Measurements from ENCODE around the gene GZF1. TPM values are rescaled to one million over a fixed set of nuclear protein-coding genes. Genes with fewer than 3 reads are reported as not detected.

The GZF1 gene
- total RNA-seq, 5 donors from 2014 or later (not counting 1 experiment from before 2014, with no cell fraction given) = 10.2 to 35.1 (median 13.1) TPM

- DNase-seq = no peak
- ATAC-seq (replicated peaks in 1 of 4) = no peak
- H3K4me1 Mint-ChIP-seq = peaks cover 29 to 48% (median 39%) of the 10 kb centered on the region in 3 donors
- no peak overlapping the region for H3K27ac Mint-ChIP-seq
- Histone ChIP-seq H3K4me1 (ENCODE audit: control insufficient read depth in 1 of 2, extremely low read depth in 1 of 2, insufficient read depth in 2 of 2, low read length in 2 of 2) (peaks cover 3 to 8% of the 10 kb centered on the region in 2 experiments), H3K27me3 (replicated peaks in 1 of 2; ENCODE audit: control insufficient read depth in 2 of 2, extremely low read depth in 1 of 2, insufficient read depth in 2 of 2, low read length in 1 of 2) (no peaks in the 10 kb centered on the region), H3K27ac (ENCODE audit: low read length) (no peak overlapping the region), H3K9me3 (no peaks in the 10 kb centered on the region), H3K36me3 (ENCODE audit: control insufficient read depth in 2 of 2, extremely low read depth in 1 of 2, insufficient read depth in 1 of 2, low read length in 1 of 2) (peaks cover 0 to 14% of the 10 kb centered on the region in 2 donors), H3K4me3 (ENCODE audit: control insufficient read depth in 1 of 2, extremely low read depth in 1 of 2, low read length in 1 of 2) (no peak overlapping the region)
- no peak overlapping the region for H3K4me3 Mint-ChIP-seq
- POLR2A ChIA-PET = no interaction called here
- H3K36me3 Mint-ChIP-seq = peaks cover 18% of the 10 kb centered on the region
- H3K27me3 Mint-ChIP-seq = no peaks in the 10 kb centered on the region
- WGBS (ENCODE audit: insufficient coverage) = 96% methylated on average over 3 of the region's 5 CpGs
- CTCF ChIA-PET = interaction anchor here in 1 of 2 donors (0.7 kb wide), 1 partner anchor 39 kb away, joined by 5 read pairs; no protein-coding TSS in a partner anchor
- H3K9me3 Mint-ChIP-seq = no peaks in the 10 kb centered on the region
Measured at GRCh38 chr20:23403751-23404150, 41.8 kb downstream of the GZF1 start.

GRCh38 chr20:23404196-23404595 lies 42.2 kb downstream of the GZF1 start:
- H3K4me1 Mint-ChIP-seq = peaks cover 29 to 43% (median 39%) of the 10 kb centered on the region in 3 donors
- Histone ChIP-seq H3K4me3 (ENCODE audit: control insufficient read depth in 1 of 2, extremely low read depth in 1 of 2, low read length in 1 of 2) (no peak overlapping the region), H3K27me3 (replicated peaks in 1 of 2; ENCODE audit: control insufficient read depth in 2 of 2, extremely low read depth in 1 of 2, insufficient read depth in 2 of 2, low read length in 1 of 2) (no peaks in the 10 kb centered on the region), H3K36me3 (ENCODE audit: control insufficient read depth in 2 of 2, extremely low read depth in 1 of 2, insufficient read depth in 1 of 2, low read length in 1 of 2) (peaks cover 0 to 14% of the 10 kb centered on the region in 2 donors), H3K27ac (ENCODE audit: low read length) (no peak overlapping the region), H3K9me3 (no peaks in the 10 kb centered on the region), H3K4me1 (ENCODE audit: control insufficient read depth in 1 of 2, extremely low read depth in 1 of 2, insufficient read depth in 2 of 2, low read length in 2 of 2) (peaks cover 3 to 10% of the 10 kb centered on the region in 2 experiments)
- H3K27me3 Mint-ChIP-seq = no peaks in the 10 kb centered on the region
- no peak overlapping the region for H3K27ac Mint-ChIP-seq
- ATAC-seq (replicated peaks in 1 of 4) (no peak), DNase-seq (no peak)
- no peak overlapping the region for H3K4me3 Mint-ChIP-seq
- ChIA-PET POLR2A (no interaction called here), CTCF (interaction anchor here in 1 of 2 donors (0.7 kb wide), 1 partner anchor 38 kb away, joined by 5 read pairs; no protein-coding TSS in a partner anchor)
- peaks cover 14% of the 10 kb centered on the region for H3K36me3 Mint-ChIP-seq
- WGBS (ENCODE audit: insufficient coverage) = 46% methylated on average over 1 of the region's 3 CpGs
- H3K9me3 Mint-ChIP-seq = no peaks in the 10 kb centered on the region

- Histone ChIP-seq H3K27ac (ENCODE audit: low read length) (no peak overlapping the region), H3K9me3 (no peaks in the 10 kb centered on the region), H3K27me3 (replicated peaks in 1 of 2; ENCODE audit: control insufficient read depth in 2 of 2, extremely low read depth in 1 of 2, insufficient read depth in 2 of 2, low read length in 1 of 2) (no peaks in the 10 kb centered on the region), H3K4me3 (ENCODE audit: control insufficient read depth in 1 of 2, extremely low read depth in 1 of 2, low read length in 1 of 2) (no peak overlapping the region), H3K36me3 (ENCODE audit: control insufficient read depth in 2 of 2, extremely low read depth in 1 of 2, insufficient read depth in 1 of 2, low read length in 1 of 2) (peaks cover 0 to 9% of the 10 kb centered on the region in 2 donors), H3K4me1 (ENCODE audit: control insufficient read depth in 1 of 2, extremely low read depth in 1 of 2, insufficient read depth in 2 of 2, low read length in 2 of 2) (peaks cover 3 to 5% of the 10 kb centered on the region in 2 experiments)
- ChIA-PET CTCF (interaction anchor here in 1 of 2 donors (1.0 kb wide), 1 partner anchor 16 kb away, joined by 3 read pairs; no protein-coding TSS in a partner anchor), POLR2A (interaction anchor here in 1 of 2 donors (0.8 to 1.5 kb wide), 2 partner anchors 37 to 68 kb away, joined by 3 read pairs; no protein-coding TSS in a partner anchor)
- Mint-ChIP-seq H3K27me3 (no peaks in the 10 kb centered on the region), H3K4me1 (peaks cover 41 to 50% (median 44%) of the 10 kb centered on the region in 3 donors), H3K36me3 (peaks cover 5% of the 10 kb centered on the region), H3K9me3 (no peaks in the 10 kb centered on the region), H3K4me3 (no peak overlapping the region), H3K27ac (no peak overlapping the region)
- ATAC-seq (replicated peaks in 1 of 4) = no peak
- DNase-seq = no peak
- no CpG with 5 or more reads among the region's 1 CpG for WGBS (ENCODE audit: insufficient coverage)
Measured at GRCh38 chr20:23406880-23407279, 44.9 kb downstream of the GZF1 start.

- DNase-seq = peak in 24 of 35 experiments; percentile 1 to 56 (median 24)
- no CpG with 5 or more reads among the region's 2 CpGs for WGBS (ENCODE audit: insufficient coverage)
- Mint-ChIP-seq H3K27ac (no peak overlapping the region), H3K4me1 (peaks cover 46 to 54% (median 50%) of the 10 kb centered on the region in 3 donors), H3K9me3 (no peaks in the 10 kb centered on the region), H3K27me3 (no peaks in the 10 kb centered on the region), H3K4me3 (no peak overlapping the region), H3K36me3 (peaks cover 3% of the 10 kb centered on the region)
- Histone ChIP-seq H3K4me3 (ENCODE audit: control insufficient read depth in 1 of 2, extremely low read depth in 1 of 2, low read length in 1 of 2) (no peak overlapping the region), H3K4me1 (ENCODE audit: control insufficient read depth in 1 of 2, extremely low read depth in 1 of 2, insufficient read depth in 2 of 2, low read length in 2 of 2) (peaks cover 3 to 5% of the 10 kb centered on the region in 2 experiments), H3K9me3 (no peaks in the 10 kb centered on the region), H3K27me3 (replicated peaks in 1 of 2; ENCODE audit: control insufficient read depth in 2 of 2, extremely low read depth in 1 of 2, insufficient read depth in 2 of 2, low read length in 1 of 2) (no peaks in the 10 kb centered on the region), H3K36me3 (ENCODE audit: control insufficient read depth in 2 of 2, extremely low read depth in 1 of 2, insufficient read depth in 1 of 2, low read length in 1 of 2) (no peaks in the 10 kb centered on the region), H3K27ac (ENCODE audit: low read length) (no peak overlapping the region)
- ATAC-seq (replicated peaks in 1 of 4) = peak in 1 of 4 experiments; percentile 100
- POLR2A ChIA-PET = interaction anchor here in 1 of 2 donors (0.6 kb wide), 1 partner anchor 13 kb away, joined by 8 read pairs; no protein-coding TSS in a partner anchor
- CTCF ChIA-PET = no interaction called here
Measured at GRCh38 chr20:23407781-23408464, 45.9 kb downstream of the GZF1 start.

- no peak for DNase-seq
- CTCF ChIA-PET = interaction anchor here in 1 of 2 donors (1.5 kb wide), 1 partner anchor 59 kb away, joined by 3 read pairs; no protein-coding TSS in a partner anchor
- no CpG with 5 or more reads among the region's 2 CpGs for WGBS (ENCODE audit: insufficient coverage)
- H3K36me3 ChIP-seq (ENCODE audit: control insufficient read depth in 2 of 2, extremely low read depth in 1 of 2, insufficient read depth in 1 of 2, low read length in 1 of 2) = no peaks in the 10 kb centered on the region
- POLR2A ChIA-PET = no interaction called here
- Mint-ChIP-seq H3K36me3 (no peaks in the 10 kb centered on the region), H3K4me1 (peaks cover 54 to 62% (median 57%) of the 10 kb centered on the region in 3 donors), H3K27ac (no peak overlapping the region), H3K9me3 (no peaks in the 10 kb centered on the region), H3K4me3 (no peak overlapping the region), H3K27me3 (no peaks in the 10 kb centered on the region)
- ATAC-seq (replicated peaks in 1 of 4) = no peak
- peaks cover 3 to 5% of the 10 kb centered on the region in 2 experiments for H3K4me1 ChIP-seq (ENCODE audit: control insufficient read depth in 1 of 2, extremely low read depth in 1 of 2, insufficient read depth in 2 of 2, low read length in 2 of 2)
- H3K27ac ChIP-seq (ENCODE audit: low read length) = no peak overlapping the region
- no peaks in the 10 kb centered on the region for H3K27me3 ChIP-seq (replicated peaks in 1 of 2; ENCODE audit: control insufficient read depth in 2 of 2, extremely low read depth in 1 of 2, insufficient read depth in 2 of 2, low read length in 1 of 2)
- H3K9me3 ChIP-seq = no peaks in the 10 kb centered on the region
- H3K4me3 ChIP-seq (ENCODE audit: control insufficient read depth in 1 of 2, extremely low read depth in 1 of 2, low read length in 1 of 2) = no peak overlapping the region
Measured at GRCh38 chr20:23408957-23409356, 47.0 kb downstream of the GZF1 start.

DNA sequence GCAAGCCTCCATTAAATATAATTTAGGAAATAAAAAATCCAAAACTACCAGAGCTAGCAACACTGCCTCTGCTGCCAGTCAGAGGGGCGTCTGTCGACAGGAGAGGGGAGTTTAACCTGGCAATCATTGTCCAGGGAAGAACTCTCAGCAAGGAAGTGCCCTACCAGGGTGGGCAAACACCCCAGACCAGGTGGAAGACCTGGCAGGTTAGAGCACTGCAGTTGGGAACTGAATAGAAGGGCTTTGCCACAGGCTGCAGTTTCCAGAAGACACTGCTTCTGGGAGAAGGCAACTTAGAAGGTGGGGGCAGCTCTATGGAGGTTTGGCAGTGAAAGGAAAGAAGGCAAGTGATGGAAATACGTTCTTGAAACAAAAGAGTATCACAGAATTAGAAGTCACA lies 47.8 kb downstream of the GZF1 start:
- Mint-ChIP-seq H3K4me1 (peaks cover 55 to 57% (median 56%) of the 10 kb centered on the region in 3 donors), H3K27ac (no peak overlapping the region), H3K9me3 (no peaks in the 10 kb centered on the region), H3K36me3 (no peaks in the 10 kb centered on the region), H3K27me3 (no peaks in the 10 kb centered on the region), H3K4me3 (no peak overlapping the region)
- no peak overlapping the region for H3K4me3 ChIP-seq (ENCODE audit: control insufficient read depth in 1 of 2, extremely low read depth in 1 of 2, low read length in 1 of 2)
- peaks cover 3 to 5% of the 10 kb centered on the region in 2 experiments for H3K4me1 ChIP-seq (ENCODE audit: control insufficient read depth in 1 of 2, extremely low read depth in 1 of 2, insufficient read depth in 2 of 2, low read length in 2 of 2)
- H3K27me3 ChIP-seq (replicated peaks in 1 of 2; ENCODE audit: control insufficient read depth in 2 of 2, extremely low read depth in 1 of 2, insufficient read depth in 2 of 2, low read length in 1 of 2) = no peaks in the 10 kb centered on the region
- DNase-seq (no peak), ATAC-seq (replicated peaks in 1 of 4) (no peak)
- H3K27ac ChIP-seq (ENCODE audit: low read length) = no peak overlapping the region
- no peaks in the 10 kb centered on the region for H3K9me3 ChIP-seq
- ChIA-PET POLR2A (interaction anchor here in 1 of 2 donors (0.7 kb wide), 1 partner anchor 52 kb away, joined by 3 read pairs; no protein-coding TSS in a partner anchor), CTCF (interaction anchor here in 1 of 2 donors (1.5 kb wide), 1 partner anchor 60 kb away, joined by 3 read pairs; no protein-coding TSS in a partner anchor)
- 100% methylated on average over 2 of the region's 3 CpGs for WGBS (ENCODE audit: insufficient coverage)
- H3K36me3 ChIP-seq (ENCODE audit: control insufficient read depth in 2 of 2, extremely low read depth in 1 of 2, insufficient read depth in 1 of 2, low read length in 1 of 2) = no peaks in the 10 kb centered on the region
